ENCODE data around the gene SUOX.
"Not testable (repeated sequence)": the region's sequence is repeated elsewhere in the genome, so short reads cannot be mapped to it uniquely, and the experiment has no call there.

The SUOX gene

GRCh38 chr12:55984861-55985260 is 12.2 kb upstream of the SUOX start:
- no peak for FAIRE-seq

DNA sequence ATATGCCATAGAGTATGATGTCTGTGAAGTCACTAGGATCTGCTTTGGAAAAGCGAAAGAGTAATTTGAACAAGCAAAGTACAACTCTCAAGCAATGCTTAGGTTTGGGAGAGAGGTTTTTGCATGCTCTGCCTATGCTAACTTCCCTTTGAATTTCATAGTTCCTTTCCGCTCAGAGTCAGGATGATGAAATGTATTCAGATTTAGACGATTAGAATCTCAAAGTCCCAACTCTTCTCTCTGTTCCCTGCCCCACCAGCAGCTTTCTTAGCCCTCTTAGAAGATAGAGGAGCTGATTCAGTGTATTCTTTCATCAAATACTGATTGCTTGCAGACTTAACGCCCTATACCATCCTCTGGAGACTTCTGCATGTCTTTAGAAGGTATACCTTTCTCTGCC is 11.7 kb upstream of the SUOX start:
- no peak for FAIRE-seq

DNA sequence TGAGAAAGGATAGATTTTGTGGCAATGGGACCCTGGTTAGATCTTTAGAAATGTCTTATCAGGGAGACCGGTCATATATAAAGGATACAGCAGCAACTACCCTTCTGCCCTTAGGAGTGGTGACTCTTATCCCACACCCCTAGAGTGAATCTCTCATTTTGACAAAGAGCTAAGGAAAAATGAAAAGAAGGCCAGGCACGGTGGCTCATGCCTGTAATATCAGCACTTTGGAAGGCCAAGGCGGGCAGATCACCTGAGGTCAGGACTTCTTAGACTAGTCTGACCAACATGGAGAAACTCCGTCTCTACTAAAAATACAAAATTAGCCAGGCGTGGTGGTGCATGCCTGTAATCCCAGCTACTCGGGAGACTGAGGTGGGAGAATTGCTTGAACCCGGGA is 11.1 kb upstream of the SUOX start:
- not testable (repeated sequence) for FAIRE-seq

GRCh38 chr12:55991110-55991509 is 6.0 kb upstream of the SUOX start:
- FAIRE-seq: no peak

- FAIRE-seq: no peak
These were observed 3.7 kb upstream of the SUOX start for GRCh38 chr12:55993230-55993853.

GRCh38 chr12:55995366-55995765 is 1.7 kb upstream of the SUOX start:
- FAIRE-seq: no peak

GRCh38 chr12:55996201-55996714 is 818 bp upstream of the SUOX start:
- FAIRE-seq: peak; percentile 84

- no peak for FAIRE-seq
These were observed 421 bp downstream of the SUOX start for GRCh38 chr12:55997535-55997859.

DNA sequence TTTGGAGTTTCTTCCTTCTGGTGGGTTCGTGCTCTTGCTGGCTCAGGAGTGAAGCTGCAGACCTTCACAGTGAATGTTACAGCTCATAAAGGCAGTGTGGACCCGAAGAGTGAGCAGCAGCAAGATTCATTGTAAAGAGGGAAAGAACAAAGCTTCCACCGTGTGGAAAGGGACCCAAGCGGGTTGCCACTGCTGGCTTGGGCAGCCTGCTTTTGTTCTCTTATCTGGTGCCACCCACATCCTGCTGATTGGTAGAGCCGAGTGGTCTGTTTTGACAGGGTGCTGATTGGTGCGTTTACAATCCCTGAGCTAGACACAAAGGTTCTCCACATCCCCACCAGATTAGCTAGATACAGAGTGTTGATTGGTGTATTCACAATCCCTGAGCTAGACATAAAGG is 2.4 kb downstream of the SUOX start:
- not testable (repeated sequence) for FAIRE-seq

- not testable (repeated sequence) for FAIRE-seq
These were observed 3.0 kb downstream of the SUOX start for GRCh38 chr12:55999999-56000540.

- no peak for FAIRE-seq
These were observed 4.5 kb downstream of the SUOX start for GRCh38 chr12:56001487-56002100.

DNA sequence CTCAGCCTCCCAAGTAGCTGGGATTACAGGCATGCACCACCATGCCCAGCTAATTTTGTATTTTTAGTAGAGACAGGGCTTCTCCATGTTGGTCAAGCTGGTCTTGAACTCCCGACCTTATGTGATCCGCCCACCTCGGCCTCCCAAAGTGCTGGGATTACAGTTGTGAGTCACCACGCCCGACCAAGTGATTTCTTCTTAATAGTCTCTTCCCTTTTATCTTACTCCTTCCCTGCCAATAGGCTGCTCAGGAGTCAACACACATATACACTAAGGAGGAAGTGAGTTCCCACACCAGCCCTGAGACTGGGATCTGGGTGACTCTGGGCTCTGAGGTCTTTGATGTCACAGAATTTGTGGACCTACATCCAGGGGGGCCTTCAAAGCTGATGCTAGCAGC is 6.3 kb downstream of the SUOX start:
- FAIRE-seq: not testable (repeated sequence)

DNA sequence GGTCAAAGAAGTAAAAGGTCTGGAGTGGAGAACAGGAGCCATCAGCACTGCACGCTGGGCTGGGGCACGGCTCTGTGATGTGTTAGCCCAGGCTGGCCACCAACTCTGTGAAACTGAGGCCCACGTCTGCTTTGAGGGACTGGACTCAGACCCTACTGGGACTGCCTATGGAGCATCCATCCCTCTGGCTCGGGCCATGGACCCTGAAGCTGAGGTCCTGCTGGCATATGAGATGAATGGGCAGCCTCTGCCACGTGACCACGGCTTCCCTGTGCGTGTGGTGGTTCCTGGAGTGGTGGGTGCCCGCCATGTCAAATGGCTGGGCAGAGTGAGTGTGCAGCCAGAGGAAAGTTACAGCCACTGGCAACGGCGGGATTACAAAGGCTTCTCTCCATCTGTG is 7.1 kb downstream of the SUOX start:
- no peak for FAIRE-seq

- FAIRE-seq: no peak
These were observed 10.8 kb downstream of the SUOX start for GRCh38 chr12:56007564-56008559.

DNA sequence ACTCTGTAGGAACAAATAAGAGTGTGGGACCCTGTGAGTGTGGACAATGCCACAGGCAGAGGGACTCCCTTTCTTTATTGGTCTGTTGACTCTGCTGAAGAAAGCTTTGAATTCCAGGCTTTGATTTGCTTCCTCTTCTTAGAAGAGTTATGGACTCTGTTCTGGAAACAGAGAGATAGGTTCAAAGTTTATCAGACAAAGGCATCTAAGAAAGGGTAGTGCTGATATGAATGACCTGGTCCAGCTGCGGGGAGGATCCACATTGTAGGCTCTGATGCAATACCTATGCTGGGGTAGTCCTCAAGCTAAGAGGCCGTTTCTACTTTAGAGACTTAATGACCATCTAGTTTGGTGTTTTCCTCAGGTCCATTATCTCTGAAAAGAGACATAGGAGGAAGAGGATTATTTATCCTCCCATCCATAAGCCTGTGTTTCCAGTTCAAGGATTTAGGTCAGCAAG is 13.1 kb downstream of the SUOX start:
- FAIRE-seq: no peak

GRCh38 chr12:56011509-56012090 is 14.5 kb downstream of the SUOX start:
- no peak for FAIRE-seq

DNA sequence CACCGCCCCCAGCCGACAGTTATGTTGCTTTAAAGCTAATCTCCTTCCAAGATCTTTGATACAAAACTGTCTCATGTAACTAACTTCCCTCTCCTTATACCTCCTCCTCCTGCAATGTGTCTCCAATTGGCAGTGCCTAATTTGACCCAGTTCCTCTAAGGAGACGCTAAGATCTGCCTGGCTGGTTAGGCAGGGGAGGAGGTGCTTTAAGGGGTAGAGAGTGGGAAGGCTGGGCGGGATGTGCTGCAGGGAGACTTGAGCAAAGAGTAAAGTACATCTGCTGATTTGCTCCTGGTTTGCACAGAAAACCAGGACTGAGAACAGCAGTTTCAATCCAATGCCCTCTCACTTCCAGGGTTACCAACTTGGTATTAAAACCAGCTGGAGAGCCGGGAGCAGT is 16.4 kb downstream of the SUOX start:
- FAIRE-seq: no peak

DNA sequence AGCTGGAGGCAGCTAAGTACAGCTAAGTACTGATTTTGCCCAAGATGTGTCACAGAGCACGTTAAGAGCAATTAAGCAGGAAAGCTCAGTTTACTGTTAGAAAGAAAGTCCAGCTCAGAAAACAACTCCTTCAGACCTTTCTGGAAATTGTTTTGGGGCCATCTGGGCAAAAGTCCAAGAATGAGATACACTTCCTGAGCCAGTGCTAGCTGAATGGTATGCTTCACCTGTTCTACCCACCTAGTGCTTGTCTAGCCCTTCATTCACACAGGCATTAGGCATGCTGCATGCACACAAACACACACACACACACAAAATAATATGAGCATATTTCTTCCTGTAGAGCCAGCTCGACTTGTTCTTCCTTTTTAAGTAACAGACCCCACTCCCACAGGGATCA is 17.1 kb downstream of the SUOX start:
- no peak for FAIRE-seq

DNA sequence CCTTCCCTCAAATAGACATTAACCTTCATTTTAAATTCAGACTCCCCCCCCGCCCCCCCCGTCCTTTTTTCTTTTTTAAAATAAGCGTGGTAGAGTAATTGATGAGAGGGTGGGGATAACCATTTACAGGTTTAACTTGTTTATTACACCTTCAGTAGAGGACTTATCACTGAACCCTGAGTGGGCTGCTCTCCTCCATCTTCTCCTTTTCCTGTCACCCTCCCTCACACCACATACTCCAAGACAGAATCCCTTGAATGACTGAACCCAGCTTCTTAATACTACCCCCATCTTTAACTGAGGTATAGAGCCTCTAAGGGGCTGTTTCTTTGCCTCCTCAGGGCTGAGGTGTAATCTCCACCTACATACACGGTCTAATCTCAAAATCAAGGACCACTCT is 20.1 kb downstream of the SUOX start:
- FAIRE-seq: no peak

- no peak for FAIRE-seq
These were observed 21.3 kb downstream of the SUOX start for GRCh38 chr12:56018356-56018755.

DNA sequence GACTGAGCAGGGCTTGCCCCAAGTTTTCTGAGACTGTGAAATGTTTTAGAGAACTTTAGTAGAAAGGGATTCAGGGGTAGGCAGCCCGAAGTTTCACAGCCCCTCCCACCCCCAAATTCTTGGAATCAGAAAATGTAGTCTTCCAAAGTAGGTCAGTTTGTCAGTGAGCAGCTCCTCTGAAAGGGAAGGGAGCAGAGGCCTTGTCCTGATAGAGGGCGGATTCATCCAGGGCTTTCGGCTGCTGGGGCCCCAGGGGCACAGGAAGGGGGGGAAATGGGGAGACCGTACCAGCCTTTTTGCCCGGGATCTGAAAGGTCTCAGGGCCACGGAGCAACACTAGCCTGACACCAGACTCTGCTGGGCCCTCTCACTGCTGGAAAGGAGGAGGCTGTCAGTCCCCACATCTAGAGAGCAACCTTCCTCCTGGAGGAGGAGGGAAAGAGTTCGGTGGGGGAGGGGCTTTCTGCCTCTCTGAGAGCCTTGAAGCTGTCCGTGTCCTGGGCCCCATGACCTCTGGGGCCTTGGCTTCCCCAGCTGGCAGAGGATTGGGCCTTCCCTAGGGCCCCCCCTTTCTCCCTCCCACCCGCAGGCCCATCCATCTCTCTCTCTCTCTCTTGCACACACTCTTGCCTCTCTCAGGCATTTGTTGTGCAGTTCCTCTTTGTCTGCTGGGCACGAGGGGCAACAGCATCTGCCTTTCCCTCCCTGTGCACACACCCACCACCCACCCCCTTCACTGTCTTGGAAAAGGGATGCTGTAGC is 23.5 kb downstream of the SUOX start, which contains the start of gene IKZF4:
IKZF4 (plus strand) TSS at position 621 of the 762 bp plus-strand sequence. CDS start 451 bp downstream, outside the sequence.
- FAIRE-seq: no peak
